ENCODE measurements around the gene LSP1. TPM values are rescaled to one million over a fixed set of nuclear protein-coding genes. Genes with fewer than 3 reads are reported as not detected.
"Not testable (repeated sequence)": the region's sequence is repeated elsewhere in the genome, so short reads cannot be mapped to it uniquely, and the experiment has no call there.

Gene LSP1
- total and polyA plus RNA-seq, 2 experiments from 2014 or later: 29.9 to 47.0 TPM

DNA sequence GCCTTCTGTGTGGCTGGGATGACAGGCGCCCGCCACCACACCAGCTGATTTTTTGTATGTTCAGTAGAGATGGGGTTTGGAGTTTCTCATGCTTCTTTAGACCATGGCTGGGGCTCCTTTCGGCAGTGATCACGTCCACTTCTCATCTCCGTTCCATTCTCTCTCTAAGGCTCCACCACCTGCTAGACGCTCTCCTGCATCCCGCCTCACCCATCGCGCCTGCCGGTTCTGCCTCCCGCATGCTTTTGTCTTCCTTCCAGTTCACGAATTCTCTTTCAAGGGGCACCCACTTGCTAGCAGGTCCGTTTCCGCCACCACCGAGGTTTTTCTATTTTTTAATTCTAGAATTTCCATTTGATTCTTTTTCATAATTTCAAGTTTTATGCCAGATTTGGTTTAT lies 40.1 kb upstream of the LSP1 start:
- TF ChIP-seq EZH2phosphoT487 (IDR thresholded peaks at IDR 0.05; ENCODE audit: low read depth, severe bottlenecking, unreplicated experiment) (no peak), EZH2 (IDR thresholded peaks at IDR 0.05; ENCODE audit: borderline replicate concordance) (no peak)
- TF ChIP-seq, protein P1, sequence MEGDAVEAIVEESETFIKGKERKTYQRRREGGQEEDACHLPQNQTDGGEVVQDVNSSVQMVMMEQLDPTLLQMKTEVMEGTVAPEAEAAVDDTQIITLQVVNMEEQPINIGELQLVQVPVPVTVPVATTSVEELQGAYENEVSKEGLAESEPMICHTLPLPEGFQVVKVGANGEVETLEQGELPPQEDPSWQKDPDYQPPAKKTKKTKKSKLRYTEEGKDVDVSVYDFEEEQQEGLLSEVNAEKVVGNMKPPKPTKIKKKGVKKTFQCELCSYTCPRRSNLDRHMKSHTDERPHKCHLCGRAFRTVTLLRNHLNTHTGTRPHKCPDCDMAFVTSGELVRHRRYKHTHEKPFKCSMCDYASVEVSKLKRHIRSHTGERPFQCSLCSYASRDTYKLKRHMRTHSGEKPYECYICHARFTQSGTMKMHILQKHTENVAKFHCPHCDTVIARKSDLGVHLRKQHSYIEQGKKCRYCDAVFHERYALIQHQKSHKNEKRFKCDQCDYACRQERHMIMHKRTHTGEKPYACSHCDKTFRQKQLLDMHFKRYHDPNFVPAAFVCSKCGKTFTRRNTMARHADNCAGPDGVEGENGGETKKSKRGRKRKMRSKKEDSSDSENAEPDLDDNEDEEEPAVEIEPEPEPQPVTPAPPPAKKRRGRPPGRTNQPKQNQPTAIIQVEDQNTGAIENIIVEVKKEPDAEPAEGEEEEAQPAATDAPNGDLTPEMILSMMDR (IDR thresholded peaks at IDR 0.05; ENCODE audit: poor library complexity): no peak
- H3K4me1 ChIP-seq (ENCODE audit: insufficient read depth): peaks cover 1% of the 10 kb centered on the region
- no peaks in the 10 kb centered on the region for H3K27me3 ChIP-seq
- H3K36me3 ChIP-seq (replicated peaks; ENCODE audit: insufficient read depth, low read depth): no peaks in the 10 kb centered on the region
- no peak overlapping the region for H3K27ac ChIP-seq
- no peaks in the 10 kb centered on the region for H4K20me1 ChIP-seq (ENCODE audit: insufficient read depth, poor library complexity, severe bottlenecking)
- no peaks in the 10 kb centered on the region for H3K79me2 ChIP-seq
- DNase-seq (ENCODE audit: low spot score): no peak
- H3K4me3 ChIP-seq: no peak overlapping the region
- H3K9me3 ChIP-seq (ENCODE audit: low read depth): no peaks in the 10 kb centered on the region
- H3K4me2 ChIP-seq: no peak overlapping the region
- no peaks in the 10 kb centered on the region for H3K9me2 ChIP-seq (replicated peaks; ENCODE audit: insufficient read depth)
- 89% methylated on average over 15 of the region's 15 CpGs for WGBS (ENCODE audit: low lambda C conversion rate, missing lambda C conversion rate)
- no peak overlapping the region for H2AFZ ChIP-seq

DNA sequence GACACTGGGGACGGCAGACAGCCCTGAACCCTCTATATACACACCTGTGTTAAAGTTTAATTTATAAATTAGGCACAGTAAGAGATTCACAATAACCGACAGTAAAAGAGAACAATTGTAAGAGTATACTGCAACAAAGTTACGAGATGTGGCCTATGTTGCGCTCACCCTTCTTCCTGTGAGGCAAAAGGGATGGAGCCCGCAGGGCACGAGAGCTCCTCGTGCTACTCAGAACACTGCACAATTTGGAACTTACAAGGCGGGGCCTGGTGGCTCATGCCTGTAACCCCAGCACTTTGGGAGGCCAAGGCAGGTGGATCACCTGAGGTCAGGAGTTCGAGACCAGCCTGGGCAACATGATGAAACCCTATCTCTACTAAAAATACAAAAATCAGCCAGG lies 39.5 kb upstream of the LSP1 start:
- H3K27ac ChIP-seq; H2AFZ ChIP-seq; H3K4me2 ChIP-seq; H3K9me3 ChIP-seq (ENCODE audit: low read depth); DNase-seq (ENCODE audit: low spot score); H3K36me3 ChIP-seq (replicated peaks; ENCODE audit: insufficient read depth, low read depth); H3K9me2 ChIP-seq (replicated peaks; ENCODE audit: insufficient read depth); H4K20me1 ChIP-seq (ENCODE audit: insufficient read depth, poor library complexity, severe bottlenecking); H3K4me1 ChIP-seq (ENCODE audit: insufficient read depth); H3K79me2 ChIP-seq; H3K4me3 ChIP-seq; H3K27me3 ChIP-seq: not testable (repeated sequence)
- 91% methylated on average over 9 of the region's 9 CpGs for WGBS (ENCODE audit: low lambda C conversion rate, missing lambda C conversion rate)

DNA sequence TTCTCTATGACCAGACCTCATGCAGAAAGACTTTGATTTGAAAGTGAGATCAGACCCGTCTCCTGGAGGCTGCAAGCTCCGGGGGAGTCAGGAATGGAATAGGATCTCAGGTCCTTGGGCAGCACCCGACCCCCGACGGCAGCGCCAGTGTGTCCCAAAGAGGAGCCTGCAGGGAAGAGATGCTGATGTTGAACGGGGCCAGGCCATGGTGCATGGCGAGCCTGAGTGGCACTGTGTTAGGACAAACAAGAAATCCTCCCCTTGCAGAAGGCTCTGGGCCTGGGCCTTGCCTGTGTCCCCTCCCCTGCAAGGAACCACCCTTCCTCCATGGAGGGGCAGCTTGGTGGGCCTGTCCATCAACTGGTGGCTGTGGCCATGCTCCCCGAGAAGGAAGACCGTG lies 38.2 kb upstream of the LSP1 start:
- H3K9me2 ChIP-seq (replicated peaks; ENCODE audit: insufficient read depth): no peaks in the 10 kb centered on the region
- no peaks in the 10 kb centered on the region for H3K9me3 ChIP-seq (ENCODE audit: low read depth)
- H3K27me3 ChIP-seq: no peaks in the 10 kb centered on the region
- no peak overlapping the region for H3K27ac ChIP-seq
- WGBS (ENCODE audit: low lambda C conversion rate, missing lambda C conversion rate): 90% methylated on average over 10 of the region's 10 CpGs
- H2AFZ ChIP-seq: no peak overlapping the region
- no peaks in the 10 kb centered on the region for H4K20me1 ChIP-seq (ENCODE audit: insufficient read depth, poor library complexity, severe bottlenecking)
- no peak for DNase-seq (ENCODE audit: low spot score)
- no peaks in the 10 kb centered on the region for H3K79me2 ChIP-seq
- no peaks in the 10 kb centered on the region for H3K4me1 ChIP-seq (ENCODE audit: insufficient read depth)
- TF ChIP-seq, protein P1 (IDR thresholded peaks at IDR 0.05; ENCODE audit: poor library complexity): no peak
- TF ChIP-seq EZH2 (IDR thresholded peaks at IDR 0.05; ENCODE audit: borderline replicate concordance): no peak
- TF ChIP-seq EZH2phosphoT487 (IDR thresholded peaks at IDR 0.05; ENCODE audit: low read depth, severe bottlenecking, unreplicated experiment): no peak
- H3K36me3 ChIP-seq (replicated peaks; ENCODE audit: insufficient read depth, low read depth): no peaks in the 10 kb centered on the region
- H3K4me2 ChIP-seq: no peak overlapping the region
- H3K4me3 ChIP-seq: no peak overlapping the region

DNA sequence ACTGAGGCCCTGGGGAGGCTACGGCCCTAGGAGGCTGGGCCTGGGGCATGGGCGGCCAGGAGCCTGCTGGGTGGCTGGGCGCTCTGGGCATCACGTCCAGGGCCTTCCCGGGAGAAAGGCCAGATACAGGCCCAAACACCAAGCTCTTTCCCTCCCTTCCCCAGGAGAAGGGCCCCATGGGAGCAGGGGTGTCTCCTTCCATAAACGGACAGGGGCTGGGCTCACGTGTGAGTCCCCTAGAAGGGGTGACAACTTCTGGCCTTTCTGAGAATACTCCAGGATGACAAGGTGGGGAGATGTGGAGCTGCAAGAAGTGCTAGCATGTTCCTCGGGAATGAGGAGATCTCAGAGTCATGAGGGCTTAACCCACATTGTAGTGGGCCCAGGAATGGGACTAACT lies 37.6 kb upstream of the LSP1 start:
- H3K27ac ChIP-seq: no peak overlapping the region
- no peak overlapping the region for H3K4me2 ChIP-seq
- DNase-seq (ENCODE audit: low spot score): no peak
- no peak overlapping the region for H2AFZ ChIP-seq
- no peaks in the 10 kb centered on the region for H3K36me3 ChIP-seq (replicated peaks; ENCODE audit: insufficient read depth, low read depth)
- no peaks in the 10 kb centered on the region for H3K9me3 ChIP-seq (ENCODE audit: low read depth)
- no peaks in the 10 kb centered on the region for H4K20me1 ChIP-seq (ENCODE audit: insufficient read depth, poor library complexity, severe bottlenecking)
- no peak overlapping the region for H3K4me3 ChIP-seq
- H3K79me2 ChIP-seq: no peaks in the 10 kb centered on the region
- H3K9me2 ChIP-seq (replicated peaks; ENCODE audit: insufficient read depth): no peaks in the 10 kb centered on the region
- no peaks in the 10 kb centered on the region for H3K4me1 ChIP-seq (ENCODE audit: insufficient read depth)
- TF ChIP-seq EZH2 (IDR thresholded peaks at IDR 0.05; ENCODE audit: borderline replicate concordance) (no peak), EZH2phosphoT487 (IDR thresholded peaks at IDR 0.05; ENCODE audit: low read depth, severe bottlenecking, unreplicated experiment) (no peak)
- TF ChIP-seq, protein P1 (IDR thresholded peaks at IDR 0.05; ENCODE audit: poor library complexity): no peak
- no peaks in the 10 kb centered on the region for H3K27me3 ChIP-seq
- WGBS (ENCODE audit: low lambda C conversion rate, missing lambda C conversion rate): 93% methylated on average over 8 of the region's 8 CpGs
